Keratinocyte (primary cell): ENCODE results near the gene STON2.

Source experiments
- CTCF ChIP-seq, 3 experiments: IDR thresholded peaks in 1 of 3; conservative IDR thresholded peaks in 1 of 3; optimal IDR thresholded peaks in 1 of 3; 2 replicates in 2 of 3; 3 replicates in 1 of 3; pipeline versions ENCODE3 to v1.5.1; 2011; ENCODE audit warnings: low read length in 3 of 3, mild to moderate bottlenecking in 3 of 3, moderate library complexity in 2 of 3, control low read depth in 1 of 3, inconsistent platforms in 1 of 3; ENCODE audit not compliant: insufficient read depth in 2 of 3; ENCODE audit errors: extremely low read depth in 1 of 3
- EZH2 ChIP-seq: IDR thresholded peaks from one replicate; pipeline ENCODE4 v1.6.1; 2012; ENCODE audit warnings: inconsistent platforms, mild to moderate bottlenecking, low read length, moderate library complexity

- no peak for TF ChIP-seq CTCF (optimal IDR thresholded peaks at IDR 0.05 in 1 of 3, IDR thresholded peaks at IDR 0.05 in 1 of 3, conservative IDR thresholded peaks at IDR 0.05 in 1 of 3; ENCODE audit: extremely low read depth in 1 of 3, insufficient read depth in 2 of 3, low read length in 3 of 3)
- no peak for TF ChIP-seq EZH2
Measured at GRCh38 chr14:81341781-81342180, 58.3 kb downstream of the STON2 start.
